A549 (cell line): Measurements from ENCODE around the gene CCR9. TPM values are rescaled to one million over a fixed set of nuclear protein-coding genes. Genes with fewer than 3 reads are reported as not detected.

ENCODE experiments used
- ATAC-seq, 2 experiments: fragments of 200-7000 bp in 1 of 2; fragments of >200 bp in 1 of 2; cut with Nextera tagmentation in 1 of 2; cut with Tn5 transposase in 1 of 2; 3 replicates each; pipeline versions ENCODE4 v1.8.0 to v1.9.1; 2018 to 2020; ENCODE audit warnings: mild to moderate bottlenecking in 1 of 2, moderate library complexity in 1 of 2
- CTCF ChIA-PET: fragments of 300-600 bp; sonication (Branson Sonifier 250); formaldehyde crosslinking; extraction: SDS; loops from one replicate; lab custom pipeline; 2021; ENCODE audit warnings: antibody characterized with exemption, inconsistent platforms; lab: Yijun Ruan, JAX
- POLR2A ChIA-PET: fragments of 350-600 bp; formaldehyde crosslinking; extraction: SDS; loops from one replicate; lab custom pipeline; 2021; ENCODE audit warnings: antibody characterized with exemption, inconsistent platforms; lab: Yijun Ruan, JAX
- DNase-seq, 2 experiments: peaks; one replicate each; pipeline versions ENCODE4 v3.0.0 to v3.0.0-alpha.2; 2011 to 2016; ENCODE audit warnings: low read depth in 1 of 2, low spot score in 1 of 2
- FAIRE-seq: peaks from 2 replicates; lab custom pipeline; 2011; peaks lifted over from hg19 to GRCh38; lab: Jason Lieb, UNC
- H3K27ac ChIP-seq, 2 experiments: fragments of >200 bp; sonication (Bioruptor Twin); formaldehyde crosslinking; 3 replicates each; pipeline ENCODE4 v1.5.1; 2016 to 2017
- H3K4me1 ChIP-seq: fragments of >200 bp; sonication (Bioruptor Twin); formaldehyde crosslinking; 3 replicates; pipeline ENCODE4 v1.6.1; 2016
- H3K4me2 ChIP-seq: fragments of >200 bp; sonication (Bioruptor Twin); formaldehyde crosslinking; 3 replicates; pipeline ENCODE4 v1.6.1; 2016
- H3K4me3 ChIP-seq: fragments of >200 bp; sonication (Bioruptor Twin); formaldehyde crosslinking; 3 replicates; pipeline ENCODE4 v1.5.1; 2016
- H3K9me3 ChIP-seq: fragments of >200 bp; sonication (Bioruptor Twin); formaldehyde crosslinking; 3 replicates; pipeline ENCODE4 v1.6.1; 2016
- ATOH8 ChIP-seq: fragments of 250-450 bp; sonication (Bioruptor Pico); IDR thresholded peaks from 2 replicates; pipeline ENCODE4 v1.5.0; 2020; ENCODE audit warnings: low read depth, mild to moderate bottlenecking, moderate library complexity
- BHLHE40 ChIP-seq: IDR thresholded peaks from 2 replicates; pipeline ENCODE4 v1.6.1; 2012; ENCODE audit warnings: low read depth, low read length, inconsistent platforms
- CEBPB ChIP-seq, 2 experiments: fragments of >200 bp in 1 of 2; sonication (Bioruptor Twin) in 1 of 2; formaldehyde crosslinking in 1 of 2; IDR thresholded peaks; 2 replicates each; pipeline ENCODE4 v1.6.1; 2012 to 2016
- CHD2 ChIP-seq: fragments of 150-350 bp; IDR thresholded peaks from 2 replicates; pipeline ENCODE4 v1.6.1; 2014; ENCODE audit warnings: low read length; ENCODE audit not compliant: partially characterized antibody
- EHF ChIP-seq: fragments of 250-450 bp; sonication (Bioruptor Pico); IDR thresholded peaks from 2 replicates; pipeline ENCODE4 v1.5.0; 2020; ENCODE audit warnings: mild to moderate bottlenecking
- EHMT2 ChIP-seq: fragments of 200-600 bp; sonication (generic); IDR thresholded peaks from 2 replicates; pipeline ENCODE4 v1.6.1; 2016; ENCODE audit warnings: antibody characterized with exemption, low read depth, mild to moderate bottlenecking, moderate library complexity
- FOSB ChIP-seq: fragments of 250-450 bp; sonication (Bioruptor Pico); IDR thresholded peaks from 2 replicates; pipeline ENCODE4 v1.5.0; 2020; ENCODE audit warnings: mild to moderate bottlenecking, moderate library complexity
- FOSL2 ChIP-seq, 2 experiments: fragments of 450-650 bp in 1 of 2; fragments of >200 bp in 1 of 2; sonication (Bioruptor Twin) in 1 of 2; formaldehyde crosslinking; IDR thresholded peaks; 2 replicates each; pipeline versions ENCODE4 v1.5.0 to v1.6.1; 2016 to 2020; ENCODE audit warnings: mild to moderate bottlenecking in 1 of 2, moderate library complexity in 1 of 2
- FOXS1 ChIP-seq: fragments of 250-450 bp; sonication (Bioruptor Pico); IDR thresholded peaks from 2 replicates; pipeline ENCODE4 v1.5.0; 2020; ENCODE audit warnings: mild to moderate bottlenecking, moderate library complexity
- HDAC2 ChIP-seq: fragments of 200-600 bp; sonication (generic); IDR thresholded peaks from 2 replicates; pipeline ENCODE4 v1.6.1; 2016
- HOXB13 ChIP-seq: fragments of 250-450 bp; sonication (Bioruptor Pico); IDR thresholded peaks from 2 replicates; pipeline ENCODE4 v1.5.0; 2020; ENCODE audit warnings: low read depth, mild to moderate bottlenecking, moderate library complexity
- HOXB5 ChIP-seq: fragments of 250-450 bp; sonication (Bioruptor Pico); IDR thresholded peaks from 2 replicates; pipeline ENCODE4 v1.5.0; 2020; ENCODE audit warnings: mild to moderate bottlenecking, moderate library complexity
- JUNB ChIP-seq: fragments of >200 bp; sonication (Bioruptor Twin); formaldehyde crosslinking; IDR thresholded peaks from 2 replicates; pipeline ENCODE4 v1.6.1; 2016
- KDM5A ChIP-seq: fragments of 200-600 bp; sonication (generic); IDR thresholded peaks from 2 replicates; pipeline ENCODE4 v1.6.1; 2016; ENCODE audit warnings: antibody characterized with exemption, mild to moderate bottlenecking
- NR3C1 ChIP-seq: fragments of >200 bp; sonication (Bioruptor Twin); formaldehyde crosslinking; IDR thresholded peaks from 3 replicates; pipeline ENCODE4 v1.6.1; 2017
- RAD21 ChIP-seq, 2 experiments: fragments of >200 bp in 1 of 2; sonication (Bioruptor Twin) in 1 of 2; formaldehyde crosslinking in 1 of 2; IDR thresholded peaks in 1 of 2; conservative IDR thresholded peaks in 1 of 2; 2 replicates in 1 of 2; 3 replicates in 1 of 2; pipeline ENCODE4 v1.6.1; 2012 to 2018; ENCODE audit warnings: inconsistent platforms in 1 of 2
- RCOR1 ChIP-seq: fragments of 150-350 bp; IDR thresholded peaks from 2 replicates; pipeline ENCODE4 v1.6.1; 2014; ENCODE audit warnings: antibody characterized with exemption, low read length, low read depth
- USF2 ChIP-seq: fragments of 450-650 bp; IDR thresholded peaks from 2 replicates; pipeline ENCODE4 v1.6.1; 2014; ENCODE audit warnings: antibody characterized with exemption
- ZC3H11A ChIP-seq: fragments of 450-650 bp; IDR thresholded peaks from 2 replicates; pipeline ENCODE4 v1.6.1; 2014; ENCODE audit warnings: antibody characterized with exemption, mild to moderate bottlenecking
- ZFP36 ChIP-seq: fragments of 450-650 bp; IDR thresholded peaks from 2 replicates; pipeline ENCODE4 v1.6.1; 2014; ENCODE audit warnings: borderline replicate concordance; ENCODE audit not compliant: partially characterized antibody
- ZNF302 ChIP-seq: fragments of 250-450 bp; sonication (Bioruptor Pico); IDR thresholded peaks from 2 replicates; pipeline ENCODE4 v1.9.0; 2021; ENCODE audit warnings: inconsistent platforms, mild to moderate bottlenecking, moderate library complexity
- ZSCAN20 ChIP-seq: fragments of 250-450 bp; sonication (Bioruptor Pico); IDR thresholded peaks from 2 replicates; pipeline ENCODE4 v1.8.0; 2022; ENCODE audit warnings: mild to moderate bottlenecking, moderate library complexity
- WGBS: methylation state at CpG from one replicate; pipeline ENCODE4 v1.1.6; 2017; ENCODE audit errors: missing lambda C conversion rate; 5-methylcytosine and 5-hydroxymethylcytosine counted together
- polyA plus RNA-seq, 4 experiments: library from polyadenylated mRNA; depleted of rRNA in 3 of 4; stranded (reverse); fragments of >200 nt; fragmentation: RNase III in 1 of 4; extraction: RNeasy Plus Mini Kit Qiagen cat#74134 plus additional on column Dnase treatment in 1 of 4; gene quantifications; 2 replicates in 3 of 4; 3 replicates in 1 of 4; pipeline ENCODE4 v1.2.3, GENCODE V29; 2011 to 2017
- TF ChIP-seq, protein P1 (sequence below): fragments of >200 bp; sonication (Bioruptor Twin); formaldehyde crosslinking; IDR thresholded peaks from 3 replicates; pipeline ENCODE4 v1.5.1; 2016
- TF ChIP-seq, protein P2 (sequence below): fragments of 200-600 bp; sonication (generic); IDR thresholded peaks from 2 replicates; pipeline ENCODE4 v1.6.1; 2016; ENCODE audit warnings: antibody characterized with exemption, mild to moderate bottlenecking, moderate library complexity

CCR9 gene
- polyA plus RNA-seq, 2 of the 4 experiments (the other 2 are of a cell fraction): not detected

GRCh38 chr3:45923755-45924154 lies 37.4 kb downstream of the CCR9 start:
- no peak overlapping the region for H3K27ac ChIP-seq
- H3K9me3 ChIP-seq: no peaks in the 10 kb centered on the region
- no peak overlapping the region for H3K4me2 ChIP-seq
- CTCF ChIA-PET: interaction anchor here (2.5 kb wide), 2 partner anchors 15 to 163 kb away, joined by 9 read pairs; no protein-coding TSS in a partner anchor
- POLR2A ChIA-PET: no interaction called here
- ATAC-seq (no peak), DNase-seq (no peak), FAIRE-seq (no peak)
- no peaks in the 10 kb centered on the region for H3K4me1 ChIP-seq
- TF ChIP-seq, protein P1, sequence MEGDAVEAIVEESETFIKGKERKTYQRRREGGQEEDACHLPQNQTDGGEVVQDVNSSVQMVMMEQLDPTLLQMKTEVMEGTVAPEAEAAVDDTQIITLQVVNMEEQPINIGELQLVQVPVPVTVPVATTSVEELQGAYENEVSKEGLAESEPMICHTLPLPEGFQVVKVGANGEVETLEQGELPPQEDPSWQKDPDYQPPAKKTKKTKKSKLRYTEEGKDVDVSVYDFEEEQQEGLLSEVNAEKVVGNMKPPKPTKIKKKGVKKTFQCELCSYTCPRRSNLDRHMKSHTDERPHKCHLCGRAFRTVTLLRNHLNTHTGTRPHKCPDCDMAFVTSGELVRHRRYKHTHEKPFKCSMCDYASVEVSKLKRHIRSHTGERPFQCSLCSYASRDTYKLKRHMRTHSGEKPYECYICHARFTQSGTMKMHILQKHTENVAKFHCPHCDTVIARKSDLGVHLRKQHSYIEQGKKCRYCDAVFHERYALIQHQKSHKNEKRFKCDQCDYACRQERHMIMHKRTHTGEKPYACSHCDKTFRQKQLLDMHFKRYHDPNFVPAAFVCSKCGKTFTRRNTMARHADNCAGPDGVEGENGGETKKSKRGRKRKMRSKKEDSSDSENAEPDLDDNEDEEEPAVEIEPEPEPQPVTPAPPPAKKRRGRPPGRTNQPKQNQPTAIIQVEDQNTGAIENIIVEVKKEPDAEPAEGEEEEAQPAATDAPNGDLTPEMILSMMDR: no peak
- TF ChIP-seq HDAC2 (no peak), ZFP36 (no peak), NR3C1 (no peak), CEBPB (IDR thresholded peaks at IDR 0.05) (no peak)
- TF ChIP-seq, protein P2, sequence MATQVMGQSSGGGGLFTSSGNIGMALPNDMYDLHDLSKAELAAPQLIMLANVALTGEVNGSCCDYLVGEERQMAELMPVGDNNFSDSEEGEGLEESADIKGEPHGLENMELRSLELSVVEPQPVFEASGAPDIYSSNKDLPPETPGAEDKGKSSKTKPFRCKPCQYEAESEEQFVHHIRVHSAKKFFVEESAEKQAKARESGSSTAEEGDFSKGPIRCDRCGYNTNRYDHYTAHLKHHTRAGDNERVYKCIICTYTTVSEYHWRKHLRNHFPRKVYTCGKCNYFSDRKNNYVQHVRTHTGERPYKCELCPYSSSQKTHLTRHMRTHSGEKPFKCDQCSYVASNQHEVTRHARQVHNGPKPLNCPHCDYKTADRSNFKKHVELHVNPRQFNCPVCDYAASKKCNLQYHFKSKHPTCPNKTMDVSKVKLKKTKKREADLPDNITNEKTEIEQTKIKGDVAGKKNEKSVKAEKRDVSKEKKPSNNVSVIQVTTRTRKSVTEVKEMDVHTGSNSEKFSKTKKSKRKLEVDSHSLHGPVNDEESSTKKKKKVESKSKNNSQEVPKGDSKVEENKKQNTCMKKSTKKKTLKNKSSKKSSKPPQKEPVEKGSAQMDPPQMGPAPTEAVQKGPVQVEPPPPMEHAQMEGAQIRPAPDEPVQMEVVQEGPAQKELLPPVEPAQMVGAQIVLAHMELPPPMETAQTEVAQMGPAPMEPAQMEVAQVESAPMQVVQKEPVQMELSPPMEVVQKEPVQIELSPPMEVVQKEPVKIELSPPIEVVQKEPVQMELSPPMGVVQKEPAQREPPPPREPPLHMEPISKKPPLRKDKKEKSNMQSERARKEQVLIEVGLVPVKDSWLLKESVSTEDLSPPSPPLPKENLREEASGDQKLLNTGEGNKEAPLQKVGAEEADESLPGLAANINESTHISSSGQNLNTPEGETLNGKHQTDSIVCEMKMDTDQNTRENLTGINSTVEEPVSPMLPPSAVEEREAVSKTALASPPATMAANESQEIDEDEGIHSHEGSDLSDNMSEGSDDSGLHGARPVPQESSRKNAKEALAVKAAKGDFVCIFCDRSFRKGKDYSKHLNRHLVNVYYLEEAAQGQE: no peak
- WGBS: 65% methylated on average over 3 of the region's 3 CpGs
- no peak overlapping the region for H3K4me3 ChIP-seq

DNA sequence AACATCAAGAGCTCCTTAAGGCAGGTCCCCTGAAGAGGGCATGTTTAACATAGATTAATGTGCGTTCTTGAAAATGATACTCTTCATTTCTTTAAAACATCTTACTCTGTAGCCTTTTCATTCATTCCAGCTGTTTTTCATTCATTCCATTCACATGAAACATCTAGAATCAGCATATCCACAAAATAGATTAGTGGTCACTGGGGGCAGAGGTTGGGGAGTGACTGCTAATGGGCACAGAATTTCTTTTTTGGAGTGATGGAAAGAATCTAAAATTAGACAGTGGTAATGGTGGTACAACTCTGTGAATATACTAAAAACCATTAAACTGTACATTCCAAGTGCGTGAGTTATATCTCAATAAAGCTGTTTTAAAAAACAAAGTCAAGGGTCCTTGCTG lies 41.5 kb downstream of the CCR9 start:
- TF ChIP-seq HOXB13 (no peak), CHD2 (no peak), RAD21 (conservative IDR thresholded peaks at IDR 0.05 in 1 of 2, IDR thresholded peaks at IDR 0.05 in 1 of 2) (no peak), FOXS1 (CRISPR knock-in tag) (no peak), BHLHE40 (no peak), NR3C1 (no peak), ZC3H11A (no peak), RCOR1 (no peak), HOXB5 (CRISPR knock-in tag) (no peak), KDM5A (no peak), ZSCAN20 (CRISPR knock-in tag) (no peak), FOSL2 (IDR thresholded peaks at IDR 0.05) (no peak), FOSL2 (CRISPR knock-in tag; IDR thresholded peaks at IDR 0.05) (no peak), ZNF302 (CRISPR knock-in tag) (no peak), EHMT2 (no peak), ATOH8 (CRISPR knock-in tag) (no peak), USF2 (no peak), EHF (CRISPR knock-in tag) (no peak), FOSB (CRISPR knock-in tag) (no peak), JUNB (no peak)
- Histone ChIP-seq H3K4me2 (no peak overlapping the region), H3K4me3 (no peak overlapping the region), H3K27ac (no peak overlapping the region), H3K4me1 (no peaks in the 10 kb centered on the region), H3K9me3 (no peaks in the 10 kb centered on the region)
- POLR2A ChIA-PET: interaction anchor here (0.6 kb wide), 1 partner anchor 547 kb away, joined by 5 read pairs; no protein-coding TSS in a partner anchor
- ATAC-seq (no peak), FAIRE-seq (no peak), DNase-seq (no peak)
- CTCF ChIA-PET: interaction anchor here (0.8 to 7.7 kb wide), 7 partner anchors 9 to 418 kb away, joined by 3 to 50 read pairs (median 6); no protein-coding TSS in a partner anchor
- WGBS: 92% methylated on average over 2 of the region's 2 CpGs
